ENCODE data around the gene CAMK2G.
"Not testable (repeated sequence)": the region's sequence is repeated elsewhere in the genome, so short reads cannot be mapped to it uniquely, and the experiment has no call there.

The CAMK2G gene

DNA sequence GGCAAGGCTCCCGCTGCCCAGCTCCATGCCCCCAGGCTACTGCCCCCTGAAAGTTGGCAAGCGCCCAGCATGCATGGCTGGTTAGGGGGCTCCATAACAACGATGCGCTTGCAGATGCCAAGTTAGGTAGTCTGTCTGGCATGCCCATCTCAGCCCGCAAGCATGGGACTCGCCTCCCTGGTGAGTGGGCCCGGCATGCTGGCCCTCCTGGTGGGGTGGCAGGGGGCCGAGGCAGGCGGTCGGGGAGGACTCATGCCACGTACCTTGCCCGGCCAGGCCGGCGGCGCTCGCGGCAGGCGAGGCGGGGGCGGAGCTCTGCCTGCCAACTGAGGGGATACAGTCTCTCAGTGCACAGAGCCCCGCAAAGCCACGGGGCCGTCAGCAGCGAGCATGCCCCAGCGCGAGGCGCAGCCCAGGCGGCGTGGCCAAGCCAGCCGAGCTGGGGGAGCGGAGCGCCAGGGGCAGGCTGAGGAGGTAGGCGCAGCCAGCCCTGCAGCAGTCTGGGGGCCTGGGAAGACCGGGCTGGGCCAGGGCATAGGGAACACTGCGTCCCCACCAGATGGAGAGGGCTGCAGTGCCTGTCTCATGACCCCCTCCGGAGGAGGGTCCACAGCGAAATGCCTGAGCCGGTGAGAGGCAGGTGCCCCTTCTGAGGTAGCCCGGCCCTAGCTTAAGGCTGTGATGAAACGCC, 34.9 kb downstream of the CAMK2G start:
- DNase-seq (ENCODE audit: low read depth), result no peak

DNA sequence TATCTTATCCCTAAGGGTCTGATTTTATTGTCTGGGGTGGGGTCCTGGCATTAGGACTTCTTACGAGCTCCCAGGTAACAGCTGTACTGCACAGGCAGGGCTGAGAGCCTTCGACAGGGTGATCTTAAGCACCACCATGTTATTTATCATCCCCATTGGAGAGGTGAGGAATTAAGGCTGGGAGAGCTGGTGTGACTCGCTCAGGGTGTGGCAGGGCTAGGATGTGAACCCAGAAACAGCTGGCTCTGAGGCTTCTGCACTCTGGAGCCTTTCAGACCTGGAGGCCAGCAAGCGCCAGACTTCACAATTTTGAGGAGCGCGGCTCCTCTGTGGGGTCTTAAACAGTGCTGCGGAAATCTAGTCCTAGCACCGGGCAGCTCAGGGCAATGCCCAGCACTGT, 35.5 kb downstream of the CAMK2G start:
- no peak for DNase-seq (ENCODE audit: low read depth)

DNA sequence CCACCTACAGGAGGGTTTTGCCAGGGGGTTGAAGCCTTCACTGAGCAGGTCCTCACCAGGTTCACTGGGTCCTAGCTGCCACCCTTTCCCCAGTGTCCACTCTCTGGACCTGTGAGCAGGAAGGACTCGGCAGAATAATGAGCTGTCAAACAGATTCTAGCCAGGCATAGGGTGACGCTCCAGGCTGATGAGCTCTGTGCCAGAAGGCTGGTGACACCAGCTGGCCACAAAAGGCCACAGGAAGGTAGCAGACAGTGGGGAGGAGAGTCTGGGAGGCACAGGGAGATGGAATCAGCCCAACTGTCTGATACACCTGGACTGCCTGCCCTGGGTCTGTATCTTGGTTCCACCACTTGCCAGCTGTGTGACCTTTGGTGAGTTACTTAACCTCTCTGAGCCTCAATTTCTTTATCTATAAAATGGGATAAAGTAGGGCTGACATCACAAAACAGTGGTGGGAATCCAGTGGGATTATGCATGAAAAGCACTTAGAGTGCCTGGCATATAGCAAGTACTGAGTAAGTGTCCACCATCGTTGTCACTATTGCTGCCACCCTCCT, 36.3 kb downstream of the CAMK2G start:
- DNase-seq (ENCODE audit: low read depth), result no peak

DNA sequence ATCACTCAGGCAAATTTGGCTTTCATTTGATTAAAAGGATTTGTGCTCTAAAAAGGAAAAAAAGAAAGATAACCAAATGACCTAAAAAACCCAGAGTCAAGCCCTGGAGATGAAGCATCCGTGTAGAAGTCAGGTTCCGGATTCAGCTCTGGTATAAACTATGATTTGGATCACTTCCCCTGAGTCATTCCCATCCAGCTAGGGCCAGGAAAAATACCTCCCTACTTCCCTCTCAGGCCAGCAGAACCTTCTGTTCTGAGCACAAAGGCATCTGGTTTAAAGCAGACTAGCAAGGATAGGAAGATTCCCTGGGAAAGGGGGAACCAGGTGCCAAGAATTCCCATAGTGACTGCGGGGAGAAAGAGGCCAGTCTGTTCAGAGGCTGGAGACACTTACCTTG, 37.3 kb downstream of the CAMK2G start:
- no peak for DNase-seq (ENCODE audit: low read depth)

DNA sequence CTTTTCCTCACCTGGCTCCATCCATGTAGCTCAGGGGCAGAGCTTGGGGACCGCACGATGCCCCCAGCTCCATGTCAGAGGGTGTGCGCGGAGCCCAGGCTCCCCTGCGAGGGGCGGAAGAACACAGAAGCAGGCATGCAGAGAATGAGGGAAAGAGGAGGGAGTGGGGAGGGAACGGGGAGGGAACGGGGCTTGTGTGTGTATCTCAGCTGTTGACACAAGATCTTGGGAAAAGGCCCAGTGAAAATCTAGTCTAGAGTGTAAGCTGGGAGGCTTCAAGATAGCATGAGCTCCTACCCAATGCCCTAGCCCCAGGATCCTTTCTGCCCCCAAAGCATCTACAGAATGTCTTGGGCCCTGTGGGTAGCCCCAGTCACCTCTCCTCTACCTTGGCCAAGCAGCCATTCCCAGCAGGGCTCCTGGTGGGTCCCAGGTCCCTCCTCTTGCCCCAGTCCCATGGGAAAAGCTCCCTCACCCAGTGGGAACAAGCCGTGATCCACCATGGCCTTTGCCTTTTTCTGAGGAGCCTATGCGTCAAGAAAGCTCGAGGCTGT, 37.9 kb downstream of the CAMK2G start:
- no peak for DNase-seq (ENCODE audit: low read depth)

DNA sequence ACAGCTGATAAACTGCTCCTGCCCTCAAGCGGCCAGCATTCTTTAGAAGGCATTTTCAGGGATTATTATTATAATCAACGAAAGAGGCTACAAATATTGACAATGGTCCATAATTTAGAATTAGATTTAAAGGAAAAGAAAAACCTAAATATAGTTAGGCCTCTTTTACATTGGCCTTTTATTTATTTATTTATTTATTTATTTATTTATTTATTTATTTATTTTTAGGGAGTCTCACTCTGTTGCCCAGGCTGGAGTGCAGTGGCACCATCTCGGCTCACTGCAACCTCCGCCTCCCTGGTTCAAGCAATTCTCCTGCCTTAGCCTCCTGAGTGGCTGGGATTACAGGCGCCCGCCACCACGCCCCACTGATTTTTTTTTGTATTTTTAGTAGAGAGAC, 45.3 kb downstream of the CAMK2G start:
- not testable (repeated sequence) for DNase-seq (ENCODE audit: low read depth)

DNA sequence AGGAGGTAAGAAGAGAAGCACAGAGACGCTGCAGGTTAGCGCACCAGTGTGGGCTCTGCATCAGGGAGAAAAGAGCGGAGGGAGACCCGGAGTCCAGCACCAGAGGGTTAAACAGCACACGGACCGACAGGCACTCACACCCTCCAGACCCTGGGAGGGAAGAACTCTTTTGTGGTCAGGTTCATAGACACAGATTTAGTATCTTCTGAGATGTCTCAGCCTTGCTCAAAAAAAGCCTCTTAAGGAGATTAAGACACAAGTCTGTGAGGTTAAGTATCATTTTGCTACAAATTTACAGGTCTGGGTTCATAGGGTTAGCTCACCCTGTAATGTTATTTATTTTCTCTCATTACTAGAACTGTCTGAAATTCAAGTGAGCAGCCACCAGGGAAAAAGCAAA, 46.2 kb downstream of the CAMK2G start:
- no peak for DNase-seq (ENCODE audit: low read depth)

DNA sequence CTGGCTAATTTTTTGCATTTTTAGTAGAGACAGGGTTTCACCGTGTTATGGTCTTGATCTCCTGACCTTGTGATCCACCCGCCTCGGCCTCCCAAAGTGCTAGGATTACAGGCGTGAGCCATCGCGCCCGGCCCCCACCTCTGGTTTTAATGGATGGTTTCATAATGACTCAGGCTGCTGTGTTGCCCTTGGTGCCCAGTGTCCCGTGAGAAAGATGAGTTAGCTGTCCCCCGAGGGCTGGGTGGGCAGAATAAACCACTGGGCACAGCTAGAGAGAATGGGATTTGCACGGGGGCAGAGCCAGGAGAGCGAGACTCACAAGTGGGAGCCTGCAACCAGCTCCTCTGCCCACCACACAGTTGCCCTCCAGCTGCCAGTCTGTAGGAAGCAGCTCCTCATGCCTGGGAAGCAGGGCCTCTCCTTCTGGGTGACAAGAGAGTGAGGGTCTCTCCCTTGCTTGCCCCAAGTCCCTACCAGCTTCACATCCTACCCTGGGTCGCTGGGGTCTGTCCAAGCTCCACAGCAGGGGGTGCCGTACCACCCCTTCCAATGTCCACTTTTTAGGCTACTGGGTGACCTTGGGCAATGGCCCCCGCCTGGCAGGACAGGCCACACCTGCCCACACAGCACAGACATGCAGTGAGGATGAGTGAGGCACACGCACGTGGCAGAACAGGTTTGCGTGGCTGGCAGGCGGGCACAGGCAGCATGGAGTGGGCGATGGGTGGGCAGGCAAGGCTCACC, 46.8 kb downstream of the CAMK2G start:
- DNase-seq (ENCODE audit: low read depth), result no peak

DNA sequence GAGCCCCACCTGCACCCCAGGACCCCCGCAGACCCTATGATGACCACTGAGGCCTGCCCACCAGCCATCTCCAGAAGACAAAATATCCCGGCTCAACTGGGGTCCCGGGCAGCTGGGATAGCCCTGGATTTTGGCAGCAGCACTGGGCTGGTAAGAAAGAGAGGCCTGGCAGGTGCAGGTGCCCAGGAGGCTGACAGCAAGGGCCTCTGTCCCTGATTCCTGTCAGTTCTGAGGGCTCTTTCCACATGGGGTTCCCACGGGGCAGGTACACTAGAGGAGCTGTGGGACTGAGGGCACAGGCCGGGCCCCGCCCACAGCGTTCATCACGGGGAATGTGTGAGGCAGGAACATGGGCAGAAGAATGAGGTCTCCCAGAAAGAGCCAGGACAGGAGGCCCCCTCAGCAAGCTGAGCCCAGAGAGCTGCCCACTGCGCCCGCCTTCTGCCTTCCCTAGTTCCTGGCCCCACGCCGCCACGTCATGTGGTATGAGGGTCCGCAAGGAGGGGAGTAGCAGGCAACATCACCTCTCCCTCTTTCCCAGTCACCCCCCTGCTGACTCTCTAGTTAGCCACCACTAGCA, 50.1 kb downstream of the CAMK2G start:
- no peak for DNase-seq (ENCODE audit: low read depth)

DNA sequence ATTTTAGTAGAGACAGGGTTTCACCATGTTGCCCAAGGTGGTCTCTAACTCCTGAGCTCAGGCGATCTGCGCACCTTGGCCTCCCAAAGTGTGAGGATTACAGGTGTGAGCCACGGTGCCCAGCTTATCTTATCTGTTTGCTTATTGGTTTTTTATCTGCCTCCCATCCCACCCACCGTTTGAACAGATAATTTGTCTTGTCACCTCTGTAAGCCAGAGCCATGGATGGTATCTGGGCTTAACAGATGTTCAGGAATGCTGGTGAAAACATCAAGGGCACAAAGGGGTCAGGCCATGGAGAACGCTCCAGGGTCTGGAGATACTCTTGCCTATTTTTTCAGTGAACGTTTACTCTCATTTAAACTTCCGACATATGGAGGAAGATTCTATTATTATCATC, 51.0 kb downstream of the CAMK2G start:
- no peak for DNase-seq (ENCODE audit: low read depth)

DNA sequence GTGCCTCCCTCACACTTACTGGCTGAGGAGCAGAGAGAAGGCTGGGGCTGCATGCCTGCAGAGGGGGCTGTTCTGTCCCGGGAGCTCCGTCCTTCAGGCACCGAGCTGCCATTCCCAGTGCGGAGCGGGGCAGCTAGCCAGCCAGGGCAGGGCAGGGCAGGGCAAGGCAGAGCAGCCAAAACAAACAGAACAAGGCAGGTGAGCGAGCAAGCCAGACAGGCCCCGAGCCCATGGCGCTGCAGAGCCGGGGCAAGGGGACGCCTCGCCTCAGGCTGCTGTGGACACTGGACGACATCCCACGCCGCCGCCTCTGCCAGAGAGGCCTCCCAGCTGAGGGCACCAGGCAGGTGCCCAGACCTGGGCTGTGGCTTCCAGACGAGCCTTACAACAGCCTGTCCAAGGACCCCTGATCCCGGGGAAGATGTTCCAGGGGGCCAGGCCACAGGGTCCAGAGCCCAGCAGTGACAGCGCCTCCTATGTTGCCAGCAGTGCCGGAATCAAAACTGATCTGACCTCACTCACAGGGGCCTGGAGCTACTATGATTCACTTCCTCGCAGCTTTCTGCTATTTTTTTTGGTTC, 54.8 kb downstream of the CAMK2G start:
- DNase-seq (ENCODE audit: low read depth), result no peak

DNA sequence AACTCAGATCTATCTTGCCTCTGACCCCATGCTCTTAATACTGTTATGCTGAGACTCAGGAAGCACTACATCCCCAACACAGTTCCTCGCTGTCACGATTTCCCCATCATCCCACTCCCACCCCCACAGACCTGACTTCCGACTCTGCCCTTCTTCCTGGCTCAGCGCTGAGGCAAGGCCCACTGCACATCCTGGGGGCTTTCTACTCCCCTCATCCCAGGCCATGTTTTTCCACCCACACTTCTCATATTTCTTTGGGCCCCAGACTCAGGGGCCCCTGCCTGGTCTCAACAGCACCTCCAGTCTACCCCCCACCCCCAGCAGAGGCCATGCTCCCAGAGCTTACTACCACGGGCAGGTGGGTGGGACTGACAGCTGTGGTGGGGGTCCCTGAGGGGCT, 55.3 kb downstream of the CAMK2G start:
- no peak for DNase-seq (ENCODE audit: low read depth)

DNA sequence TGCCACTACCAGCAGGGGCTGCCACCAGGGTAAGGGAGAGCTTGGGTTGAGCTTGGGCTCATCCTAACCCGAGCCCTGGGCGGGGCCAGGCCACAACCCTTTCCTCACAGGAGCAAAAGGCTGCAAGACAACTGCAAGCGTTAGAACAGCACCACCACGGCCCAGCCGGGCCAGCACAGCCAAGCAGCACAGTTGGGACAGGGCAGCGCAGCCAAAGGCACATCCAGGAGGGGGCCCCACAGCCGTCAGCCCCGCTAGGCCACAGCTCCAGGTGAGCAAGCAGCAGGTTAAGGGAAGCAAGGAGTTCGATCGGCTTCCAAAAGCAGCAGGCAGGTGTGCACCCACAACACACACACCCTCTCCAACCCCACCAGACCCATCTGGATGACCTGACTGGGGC, 56.0 kb downstream of the CAMK2G start:
- no peak for DNase-seq (ENCODE audit: low read depth)

DNA sequence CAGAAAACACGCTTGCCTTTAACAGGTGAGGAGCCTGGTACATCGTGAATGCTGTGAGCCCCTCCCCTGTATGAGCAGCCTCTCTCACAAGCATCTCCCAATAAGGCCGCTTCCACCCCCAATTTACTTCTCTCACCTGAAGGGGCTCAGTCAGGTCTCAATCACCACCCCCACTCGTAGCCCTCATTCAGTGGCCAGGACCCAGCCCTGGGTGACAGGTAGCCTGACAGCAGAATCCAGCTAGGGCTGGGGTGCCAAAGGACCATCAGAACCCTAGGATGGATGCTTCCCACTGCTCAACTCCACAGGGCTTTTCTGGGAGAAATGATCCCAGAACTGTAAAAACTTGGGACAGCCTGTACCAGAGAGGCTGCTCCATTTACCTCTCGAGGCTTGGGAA, 56.5 kb downstream of the CAMK2G start:
- no peak for DNase-seq (ENCODE audit: low read depth)

DNA sequence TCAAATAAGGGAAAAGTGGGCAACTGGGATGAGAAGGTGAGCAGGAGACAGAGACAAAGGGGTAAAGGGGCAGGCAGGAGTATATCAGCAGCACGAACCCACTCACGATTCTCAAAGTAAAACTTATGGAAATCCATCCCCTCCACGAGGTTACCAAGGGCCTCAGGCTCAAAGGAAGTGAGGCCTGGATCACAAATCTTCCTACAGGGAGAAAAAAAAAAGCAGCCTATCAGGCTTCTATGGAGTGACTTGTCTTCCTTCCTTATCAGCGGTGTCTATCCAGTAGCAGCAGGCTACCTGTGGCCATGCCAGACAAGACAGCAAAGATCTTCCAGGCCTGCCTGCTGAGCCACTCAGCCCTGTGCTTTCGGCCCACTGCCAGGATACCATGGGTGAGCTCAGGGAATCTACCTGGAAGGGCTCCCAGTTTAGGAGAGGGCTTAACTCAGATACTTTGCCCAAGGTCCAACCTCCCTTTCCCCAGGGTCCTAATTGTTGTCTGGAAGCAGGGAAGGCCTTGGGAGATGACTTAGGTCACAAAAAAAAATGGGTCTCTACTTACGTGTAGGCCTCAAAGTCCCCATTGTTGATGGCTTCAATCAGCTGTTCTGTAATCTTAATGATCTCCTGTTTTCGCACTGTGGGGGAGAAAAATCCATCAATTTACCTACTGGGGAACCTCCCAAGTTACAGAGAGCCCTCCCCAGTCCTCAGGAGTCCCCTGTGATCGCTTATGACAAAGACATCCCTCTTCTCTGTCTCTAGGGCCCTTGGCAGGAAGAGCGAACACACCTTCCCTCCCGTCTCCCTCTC, 57.2 kb downstream of the CAMK2G start:
- DNase-seq (ENCODE audit: low read depth), result no peak

DNA sequence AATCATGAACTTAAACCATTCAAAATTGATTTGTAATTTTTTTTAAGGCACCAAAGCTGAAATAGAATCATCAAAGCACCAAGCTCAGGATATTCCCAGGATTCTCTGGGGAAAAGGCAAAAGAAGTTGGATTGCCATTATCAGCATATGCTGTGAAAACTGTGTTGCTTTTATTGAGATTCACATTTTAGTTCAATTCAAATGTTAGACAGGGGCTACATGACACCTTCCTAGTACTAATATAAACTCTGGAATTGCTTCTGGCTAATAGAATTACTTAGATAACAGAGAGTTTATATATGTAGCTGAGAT, 58.7 kb downstream of the CAMK2G start:
- DNase-seq (ENCODE audit: low read depth), result no peak

DNA sequence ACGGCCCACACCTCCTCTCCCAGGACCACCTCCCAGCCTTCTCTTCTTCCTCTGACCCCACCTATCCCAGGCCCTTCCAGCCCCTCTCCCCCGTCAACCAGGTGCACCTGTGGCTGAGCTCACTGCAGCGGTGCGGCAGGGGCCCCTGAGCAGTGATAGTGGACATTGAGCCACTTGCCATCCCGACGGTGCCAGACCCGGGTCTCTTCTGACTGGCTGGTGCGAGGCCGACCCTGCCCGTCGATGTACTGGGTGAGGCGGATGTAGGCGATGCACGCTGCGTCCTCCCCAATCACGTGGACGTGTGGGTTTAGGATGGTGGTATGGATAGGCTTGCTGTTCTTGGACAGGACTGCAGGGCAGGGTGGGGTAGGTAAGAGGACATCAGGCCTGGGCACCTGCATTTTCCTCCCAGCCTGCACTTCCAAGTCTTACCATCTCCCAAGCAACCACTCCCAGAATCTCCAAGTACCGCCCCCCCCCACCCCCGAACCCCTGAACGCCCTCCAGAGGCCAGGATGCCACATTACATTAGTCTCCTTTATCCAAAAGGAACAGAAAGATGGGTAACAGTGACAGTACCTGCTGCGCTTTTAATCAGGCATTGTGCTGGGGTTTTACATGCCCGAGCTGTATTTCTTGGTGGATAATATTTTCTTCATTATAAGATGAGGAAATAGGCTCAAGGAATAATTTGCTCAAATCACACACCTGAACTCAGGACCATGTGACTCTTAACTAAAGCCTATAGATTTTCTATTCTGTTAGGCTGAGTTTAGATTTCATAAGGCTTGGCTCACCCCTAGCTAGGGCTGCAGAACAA, 59.2 kb downstream of the CAMK2G start:
- no peak for DNase-seq (ENCODE audit: low read depth)

DNA sequence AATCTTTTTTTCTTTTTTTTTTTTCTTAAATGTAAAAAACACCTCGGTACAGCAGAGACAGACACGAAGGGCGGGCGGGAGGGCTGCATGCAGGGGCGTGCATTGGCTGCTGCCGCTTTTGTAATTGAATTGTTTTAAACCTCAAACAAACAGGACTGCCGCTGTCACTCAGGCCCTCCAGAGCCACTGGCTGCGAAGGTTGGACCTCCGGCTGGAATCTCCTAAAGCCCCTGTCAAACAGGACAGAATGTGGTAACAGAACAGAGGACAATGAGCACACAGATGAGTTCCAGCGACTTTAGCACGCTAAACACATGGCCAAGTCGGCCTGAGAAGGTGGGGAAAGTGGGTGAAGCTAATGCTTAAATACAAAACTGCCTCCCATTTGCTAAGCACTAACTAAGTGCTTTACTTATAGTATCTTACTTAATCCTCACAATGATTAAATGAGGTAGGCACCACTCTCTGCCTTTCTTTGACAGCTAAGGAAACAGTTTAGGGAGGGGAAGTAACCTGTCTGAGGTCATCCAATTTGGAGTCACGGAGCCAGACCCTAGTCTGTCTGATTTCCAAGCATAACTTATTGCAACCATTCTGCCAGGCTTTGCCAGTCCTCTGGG, 60.0 kb downstream of the CAMK2G start:
- no peak for DNase-seq (ENCODE audit: low read depth)

DNA sequence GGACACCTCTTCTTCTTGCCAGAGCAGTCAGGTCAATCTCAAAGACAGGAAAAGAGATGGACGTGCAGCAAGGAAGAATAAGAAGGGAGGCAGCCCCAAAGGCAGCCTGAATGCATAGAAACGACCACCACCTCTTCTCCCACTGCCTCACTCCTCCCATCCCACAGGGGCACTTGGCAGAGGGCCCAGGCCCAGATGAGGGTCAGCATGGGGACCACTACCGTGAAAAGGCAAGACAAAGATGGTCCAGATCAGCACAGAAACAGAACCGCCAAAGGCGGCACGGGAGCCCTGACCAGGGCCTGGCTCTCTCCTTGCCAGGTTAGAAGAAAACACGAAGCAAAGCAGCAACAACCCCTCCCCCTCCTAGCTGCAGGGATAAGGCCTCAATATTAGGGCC, 61.0 kb downstream of the CAMK2G start:
- no peak for DNase-seq (ENCODE audit: low read depth)

DNA sequence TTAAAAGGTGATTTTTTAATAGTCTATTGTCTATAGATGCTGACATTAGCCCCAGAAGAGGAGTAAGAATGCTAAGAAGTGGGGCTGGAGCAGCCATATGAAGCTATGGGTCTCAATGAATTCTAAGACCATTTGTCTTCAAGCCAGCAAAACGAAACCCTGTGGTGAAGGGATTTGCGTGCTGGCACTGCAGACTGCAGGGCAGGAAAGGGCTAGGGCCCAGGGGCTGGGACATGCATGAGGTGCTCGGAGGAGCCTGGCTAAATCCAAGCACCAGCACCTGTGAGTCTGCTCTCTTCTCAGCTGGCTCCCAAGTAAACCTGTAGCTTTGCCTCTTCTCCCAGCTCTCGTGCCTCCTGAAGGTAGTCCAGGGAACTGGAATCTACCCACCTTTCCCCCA, 61.7 kb downstream of the CAMK2G start:
- no peak for DNase-seq (ENCODE audit: low read depth)

Data from stimulated activated CD8-positive, alpha-beta memory T cell treated with anti-CD3 and anti-CD28 coated beads, Interleukin-7, amount 100 ng/mL, for 24 hours (primary cell).